HepG2 (cell line): Measurements from ENCODE around the gene SUPT6H. TPM values are rescaled to one million over a fixed set of nuclear protein-coding genes. Genes with fewer than 3 reads are reported as not detected.
A peak's percentile ranks its signal among the peaks of the same experiment; 100 is the strongest.

ENCODE experiments used
- DNMT1 ChIP-seq: sonication (generic); formaldehyde crosslinking; IDR thresholded peaks from 2 replicates; pipeline ENCODE4 v1.5.1; 2020; ENCODE audit warnings: mild to moderate bottlenecking, missing genetic modification reagents
- FOXK1 ChIP-seq: sonication (generic); formaldehyde crosslinking; IDR thresholded peaks from 2 replicates; pipeline ENCODE4 v1.4.0; 2020; ENCODE audit warnings: low read depth, missing genetic modification reagents, borderline replicate concordance
- FOXP4 ChIP-seq: sonication (generic); formaldehyde crosslinking; IDR thresholded peaks from 2 replicates; pipeline ENCODE4 v1.4.0; 2020; ENCODE audit warnings: missing genetic modification reagents
- HBP1 ChIP-seq: IDR thresholded peaks from 2 replicates; pipeline ENCODE4 v1.6.1; 2016; ENCODE audit warnings: low read depth, control low read depth
- HNRNPH1 ChIP-seq: fragments of 200-400 bp; formaldehyde crosslinking; optimal IDR thresholded peaks from 2 replicates; pipeline ENCODE3; 2017; ENCODE audit warnings: mild to moderate bottlenecking, low read depth, low read length
- JUND ChIP-seq: sonication (generic); formaldehyde crosslinking; IDR thresholded peaks from 2 replicates; pipeline ENCODE4 v1.8.0; 2022; ENCODE audit warnings: mild to moderate bottlenecking, missing genetic modification reagents
- MIER2 ChIP-seq: IDR thresholded peaks from 2 replicates; pipeline ENCODE4 v1.6.1; 2016; ENCODE audit warnings: missing biosample characterization, missing genetic modification reagents
- PHB2 ChIP-seq: fragments of 450-650 bp; IDR thresholded peaks from 2 replicates; pipeline ENCODE4 v1.6.1; 2018; ENCODE audit not compliant: partially characterized antibody
- POLR2A ChIP-seq, 2 experiments: IDR thresholded peaks; 2 replicates each; pipeline ENCODE4 v1.6.1; 2011; ENCODE audit warnings: low read depth in 2 of 2, low read length in 2 of 2, mild to moderate bottlenecking in 1 of 2, moderate library complexity in 1 of 2; ENCODE audit not compliant: insufficient read depth in 1 of 2
- SIN3A ChIP-seq: IDR thresholded peaks from 2 replicates; pipeline ENCODE4 v1.6.1; 2011; ENCODE audit warnings: low read depth, mild to moderate bottlenecking, control low read depth, low read length, borderline replicate concordance
- ZBTB38 ChIP-seq: sonication (generic); formaldehyde crosslinking; IDR thresholded peaks from 2 replicates; pipeline ENCODE4 v1.5.1; 2020; ENCODE audit warnings: mild to moderate bottlenecking, missing genetic modification reagents
- ZNF747 ChIP-seq: sonication (generic); formaldehyde crosslinking; IDR thresholded peaks from 2 replicates; pipeline ENCODE4 v1.8.1; 2023; ENCODE audit warnings: missing genetic modification reagents, mild to moderate bottlenecking, borderline replicate concordance
- ZNF766 ChIP-seq: sonication (generic); formaldehyde crosslinking; IDR thresholded peaks from 2 replicates; pipeline ENCODE4 v1.5.0; 2020; ENCODE audit warnings: missing genetic modification reagents, borderline replicate concordance
- polyA plus RNA-seq, 8 experiments: library from polyadenylated mRNA; depleted of rRNA in 3 of 8; stranded (reverse) in 7 of 8; unstranded in 1 of 8; fragments of >200 nt; fragmentation: Illumina TruSeq in 4 of 8; extraction: Trizol in 4 of 8; gene quantifications; 2 replicates each; pipeline versions ENCODE4 v1.2.1 to v1.2.3, GENCODE V29; 2011 to 2016; ENCODE audit warnings: low read depth in 4 of 8, missing spikeins in 1 of 8, mixed read lengths in 1 of 8; ENCODE audit not compliant: insufficient read depth in 1 of 8
- total RNA-seq, 5 experiments: library from RNA; depleted of rRNA; stranded (reverse); fragments of >200 nt; fragmentation: Illumina TruSeq; extraction: Trizol; gene quantifications; 2 replicates each; pipeline ENCODE4 v1.2.3, GENCODE V29; 2016; ENCODE audit warnings: low read depth in 1 of 5

Gene SUPT6H
- total and polyA plus RNA-seq, 2 of the 13 experiments (the other 11 are each of a cell fraction or from before 2014, with no cell fraction given), result 32.7 to 39.9 TPM

GRCh38 chr17:28725166-28725659 lies 63.2 kb downstream of the SUPT6H start (continued):
- TF ChIP-seq DNMT1 (CRISPR knock-in tag), result peak; percentile 17; the same call in 1 of the 2 replicates
- 0 out of 2 replicates have a peak, but pooled peaks have one; percentile 29 for TF ChIP-seq SIN3A
- TF ChIP-seq ZBTB38 (CRISPR knock-in tag), result peak; percentile 3; the same call in 1 of the 2 replicates
- TF ChIP-seq MIER2 (CRISPR knock-in tag), result 0 out of 2 replicates have a peak, but pooled peaks have one; percentile 11
- TF ChIP-seq FOXP4 (CRISPR knock-in tag), result peak; percentile 9; the same call in 1 of the 2 replicates
- TF ChIP-seq PHB2, result no peak
- TF ChIP-seq POLR2A (IDR thresholded peaks at IDR 0.05; ENCODE audit: insufficient read depth in 1 of 2, low read depth in 2 of 2, low read length in 2 of 2), result peak; percentile 65 to 80; a peak in 3 of 4 replicates
- peak; percentile 11; the same call in 1 of the 2 replicates for TF ChIP-seq FOXK1 (CRISPR knock-in tag)
- 0 out of 2 replicates have a peak, but pooled peaks have one; percentile 17 for TF ChIP-seq ZNF766 (CRISPR knock-in tag)
- TF ChIP-seq ZNF747, result 0 out of 2 replicates have a peak, but pooled peaks have one; percentile 3
- 0 out of 2 replicates have a peak, but pooled peaks have one; percentile 26 for TF ChIP-seq HBP1 (CRISPR knock-in tag)
- TF ChIP-seq HNRNPH1, result peak; percentile 85
- TF ChIP-seq JUND (CRISPR knock-in tag), result peak; percentile 39; the same call in 1 of the 2 replicates
- TF ChIP-seq, all 625 proteins: peak for 64
